GM21360 (cell line): ENCODE data around the gene KDM4D.
"Not testable (repeated sequence)": the region's sequence is repeated elsewhere in the genome, so short reads cannot be mapped to it uniquely, and the experiment has no call there.

ENCODE experiments used
- ATAC-seq: cut with Tn5 transposase; IDR thresholded peaks from one replicate; pipeline ENCODE4 v1.9.1; 2021; ENCODE audit warnings: mild to moderate bottlenecking, moderate library complexity; ENCODE audit not compliant: unreplicated experiment

Gene KDM4D

GRCh38 chr11:94973099-94973968 lies at the start of gene KDM4D, which contains the start of gene CWC15:
TSS of gene KDM4D (plus strand) at chr11:94973709. CDS start at chr11:94997373, 23,664 bp downstream.
TSS of gene CWC15 (minus strand) at chr11:94973556. CDS start at chr11:94972185, 1,371 bp downstream.
- peak; percentile 100 for ATAC-seq

GRCh38 chr11:94924171-94924572 lies 49.3 kb upstream of the KDM4D start:
- no peak for ATAC-seq

- ATAC-seq, result no peak
Observed at GRCh38 chr11:94924612-94925011, 48.9 kb upstream of the KDM4D start.

GRCh38 chr11:94925422-94926270 lies 47.9 kb upstream of the KDM4D start:
- ATAC-seq, result no peak

- no peak for ATAC-seq
Observed at GRCh38 chr11:94926271-94926625, 47.3 kb upstream of the KDM4D start.

- ATAC-seq, result no peak
Observed at GRCh38 chr11:94926698-94927237, 46.7 kb upstream of the KDM4D start.

GRCh38 chr11:94928117-94928990 lies 45.2 kb upstream of the KDM4D start:
- no peak for ATAC-seq

GRCh38 chr11:94932072-94932471 lies 41.4 kb upstream of the KDM4D start:
- not testable (repeated sequence) for ATAC-seq

- no peak for ATAC-seq
Observed at GRCh38 chr11:94932503-94932902, 41.0 kb upstream of the KDM4D start.

- no peak for ATAC-seq
Observed at GRCh38 chr11:94933223-94934130, 40.0 kb upstream of the KDM4D start.

- no peak for ATAC-seq
Observed at GRCh38 chr11:94934362-94934761, 39.1 kb upstream of the KDM4D start.

- no peak for ATAC-seq
Observed at GRCh38 chr11:94934846-94935245, 38.7 kb upstream of the KDM4D start.

GRCh38 chr11:94938095-94939055 lies 35.1 kb upstream of the KDM4D start:
- no peak for ATAC-seq

- ATAC-seq, result no peak
Observed at GRCh38 chr11:94939346-94939745, 34.2 kb upstream of the KDM4D start.

- no peak for ATAC-seq
Observed at GRCh38 chr11:94941131-94941530, 32.4 kb upstream of the KDM4D start.

- peak; percentile 78 for ATAC-seq
Observed at GRCh38 chr11:94946812-94947211, 26.7 kb upstream of the KDM4D start.

GRCh38 chr11:94948070-94948617 lies 25.4 kb upstream of the KDM4D start:
- no peak for ATAC-seq

GRCh38 chr11:94954753-94955152 lies 18.8 kb upstream of the KDM4D start:
- no peak for ATAC-seq
